Ovary (tissue), 9 donors: ENCODE results near the gene RPUSD3. TPM values are rescaled to one million over a fixed set of nuclear protein-coding genes. Genes with fewer than 3 reads are reported as not detected.

Experiments
- DNase-seq, 5 donors: peaks; one replicate each; pipeline ENCODE4 v3.0.0-alpha.2; 2019 to 2020
- H3K27ac ChIP-seq, 2 donors: fragments of 200-600 bp; one replicate each; pipeline versions ENCODE4 v1.5.1 to v1.8.0; 2019 to 2022
- H3K27me3 ChIP-seq: fragments of 200-600 bp; one replicate; pipeline ENCODE4 v1.8.0; 2022
- H3K36me3 ChIP-seq: fragments of 200-600 bp; sonication (generic); one replicate; pipeline ENCODE4 v1.5.1; 2019
- H3K4me1 ChIP-seq: one replicate; pipeline ENCODE4 v1.8.1; 2013; ENCODE audit warnings: mild to moderate bottlenecking, moderate library complexity; ENCODE audit not compliant: insufficient read depth
- H3K4me3 ChIP-seq: fragments of 200-600 bp; sonication (generic); one replicate; pipeline ENCODE4 v1.5.1; 2017
- H3K9me3 ChIP-seq, 2 donors: fragments of 200-600 bp in 1 of 2; sonication (generic) in 1 of 2; one replicate each; pipeline versions ENCODE4 v1.5.1 to v1.8.1; 2013 to 2019; ENCODE audit warnings: mild to moderate bottlenecking in 1 of 2, moderate library complexity in 1 of 2
- CTCF ChIP-seq, 3 donors: fragments of 450-650 bp in 2 of 3; fragments of 200-600 bp in 1 of 3; IDR thresholded peaks; one replicate each; pipeline versions ENCODE4 v1.5.1 to v1.8.0; 2016 to 2022; ENCODE audit warnings: antibody characterized with exemption in 3 of 3, mild to moderate bottlenecking in 1 of 3
- EP300 ChIP-seq: sonication (generic); formaldehyde crosslinking; IDR thresholded peaks from one replicate; pipeline ENCODE4 v1.6.1; 2017; ENCODE audit warnings: antibody characterized with exemption
- POLR2A ChIP-seq: fragments of 450-650 bp; IDR thresholded peaks from one replicate; pipeline ENCODE4 v1.6.1; 2017; ENCODE audit warnings: antibody characterized with exemption, mild to moderate bottlenecking, moderate library complexity
- WGBS, 3 donors: extraction: QIAGEN DNeasy Blood & Tissue Kit in 1 of 3; methylation state at CpG; one replicate each; pipeline versions ENCODE4 v1.1.5 to v1.1.7; 2013 to 2017; 5-methylcytosine and 5-hydroxymethylcytosine counted together
- intact Hi-C, 4 donors: fragments of 100-400 bp; cut with DNase I; formaldehyde crosslinking; loops; one replicate each; pipeline versions ENCODE4 v1.11.0 to v1.15.1; 2022 to 2023
- polyA plus RNA-seq, 2 donors: library from polyadenylated mRNA; stranded (reverse); fragments of 200-250 nt in 1 of 2; fragments of 350-450 nt in 1 of 2; fragmentation: Illumina TruSeq in 1 of 2; extraction: RNeasy Lipid Tissue Mini Kit (QIAGEN cat#74804) in 1 of 2; gene quantifications; one replicate each; pipeline ENCODE4 v1.2.3, GENCODE V29; 2013 to 2014
- total RNA-seq, 7 donors: library from RNA; depleted of rRNA in 2 of 7; stranded (reverse); fragments of >200 nt in 2 of 7; fragmentation: NEBNext Ultra II Directional in 3 of 7; extraction: Animal tissue kit (Norgen Biotek cat#: 25700) in 3 of 7; gene quantifications; one replicate each; pipeline versions ENCODE4 v1.1.0 to v1.2.4, GENCODE V29; 2016 to 2023
- donor health status: DM: no; HTN: no; CAD: no; lungs with moderate emphysema.
- donor health status: DM: no; HTN: no; CAD: no.
- donor health status: Bipolar disorder and iron deficiency.
- donor health status: DM: yes; HTN: yes; CAD: no.
- donor health status: DM: no; HTN: no; CAD: no.
- donor health status: DM: yes; HTN: yes; CAD: no.

The RPUSD3 gene
- total and polyA plus RNA-seq, 9 donors: 19.4 to 32.2 (median 26.8) TPM

- no peaks in the 10 kb centered on the region for H3K4me1 ChIP-seq
- no peaks in the 10 kb centered on the region for H3K9me3 ChIP-seq
- intact Hi-C loops: no loop called here
- no peak overlapping the region for H3K4me3 ChIP-seq
- no peak for DNase-seq
- H3K27me3 ChIP-seq: no peaks in the 10 kb centered on the region
- TF ChIP-seq CTCF (IDR thresholded peaks at IDR 0.05) (no peak), EP300 (no peak), POLR2A (no peak)
- no peak overlapping the region for H3K27ac ChIP-seq
- no peaks in the 10 kb centered on the region for H3K36me3 ChIP-seq
- WGBS, 3 donors: 85 to 91% (median 87%) methylated on average over 3 of the region's 3 CpGs
Observed at GRCh38 chr3:9831253-9831652, 12.6 kb downstream of the RPUSD3 start.

- 92 to 95% (median 93%) methylated on average over 17 of the region's 17 CpGs for WGBS, 3 donors
- no peaks in the 10 kb centered on the region for H3K36me3 ChIP-seq
Observed at GRCh38 chr3:9828801-9829755, 14.7 kb downstream of the RPUSD3 start.

GRCh38 chr3:9826815-9827573, 16.8 kb downstream of the RPUSD3 start:
- TF ChIP-seq CTCF (IDR thresholded peaks at IDR 0.05): no peak
- no peak for TF ChIP-seq EP300
- no peak for TF ChIP-seq POLR2A
- 71 to 82% (median 75%) methylated on average over 20 of the region's 20 CpGs for WGBS, 3 donors
- Histone ChIP-seq H3K27ac (no peak overlapping the region), H3K9me3 (no peaks in the 10 kb centered on the region), H3K4me3 (no peak overlapping the region), H3K36me3 (no peaks in the 10 kb centered on the region), H3K27me3 (no peaks in the 10 kb centered on the region), H3K4me1 (no peaks in the 10 kb centered on the region)
- no peak for DNase-seq
- intact Hi-C loops: no loop called here

More at GRCh38 chr3:9828801-9829755, 14.7 kb downstream of the RPUSD3 start:
- H3K4me3 ChIP-seq: no peak overlapping the region
- H3K9me3 ChIP-seq: no peaks in the 10 kb centered on the region
- no peaks in the 10 kb centered on the region for H3K27me3 ChIP-seq
- H3K4me1 ChIP-seq: no peaks in the 10 kb centered on the region
- DNase-seq: no peak
- intact Hi-C loops: no loop called here
- no peak overlapping the region for H3K27ac ChIP-seq
- TF ChIP-seq POLR2A (no peak), CTCF (IDR thresholded peaks at IDR 0.05) (no peak), EP300 (no peak)

- intact Hi-C loops: no loop called here
- 55 to 75% (median 58%) methylated on average over 9 to 14 of the region's 14 CpGs for WGBS, 3 donors
- no peaks in the 10 kb centered on the region for H3K36me3 ChIP-seq
- TF ChIP-seq CTCF (IDR thresholded peaks at IDR 0.05) (no peak), POLR2A (no peak), EP300 (no peak)
- no peaks in the 10 kb centered on the region for H3K9me3 ChIP-seq
- H3K27me3 ChIP-seq: no peaks in the 10 kb centered on the region
- H3K4me1 ChIP-seq: no peaks in the 10 kb centered on the region
- no peak overlapping the region for H3K27ac ChIP-seq
- H3K4me3 ChIP-seq: no peak overlapping the region
- no peak for DNase-seq
Observed at GRCh38 chr3:9825451-9826040, 18.3 kb downstream of the RPUSD3 start.
